ENCODE results near the gene MKRN2.
A peak's percentile ranks its signal among the peaks of the same experiment; 100 is the strongest.

Gene MKRN2

DNA sequence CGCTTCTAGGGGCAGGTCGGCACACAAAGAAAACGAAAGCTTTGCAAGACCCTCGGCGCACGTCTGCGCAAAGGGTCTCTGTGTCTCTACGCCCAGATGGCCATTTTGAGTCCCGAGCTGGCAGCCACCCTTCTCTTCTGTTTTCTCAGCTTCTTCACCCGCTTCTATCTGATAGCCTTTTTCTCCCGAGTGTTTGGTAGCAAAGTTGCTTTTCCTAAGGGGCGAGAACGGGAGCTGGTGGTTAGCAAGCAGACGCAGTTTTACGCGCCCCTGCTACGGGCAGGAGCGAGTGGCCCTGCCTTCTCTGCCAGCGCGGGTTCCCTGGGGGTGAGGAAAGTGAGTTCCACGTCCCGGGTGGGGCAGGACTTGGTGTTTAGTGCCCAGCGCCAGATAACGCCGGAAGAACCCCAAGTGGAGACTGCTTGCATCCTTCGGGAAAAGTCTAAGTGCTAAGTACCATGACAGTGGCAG lies 2.9 kb upstream of the MKRN2 start:
- peak; percentile 76 for DNase-seq (ENCODE audit: low spot score)

DNA sequence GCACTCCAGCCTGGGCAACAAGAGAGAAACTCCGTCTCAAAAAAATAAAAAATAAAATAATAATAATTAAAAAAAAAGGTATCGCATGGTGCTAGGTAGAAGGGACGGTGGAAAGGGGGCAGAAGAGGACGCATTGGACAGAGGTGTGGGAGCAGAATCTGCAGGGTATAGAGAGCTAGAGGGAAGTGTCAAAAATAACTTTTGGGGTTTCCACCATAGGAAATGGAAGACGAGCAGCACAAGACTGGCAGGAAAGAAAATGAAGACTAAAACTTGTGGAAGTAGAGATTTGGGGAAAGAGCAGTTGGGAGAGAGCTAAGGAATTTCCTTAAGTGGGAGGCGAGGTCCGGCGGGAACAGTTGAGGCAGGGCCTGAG lies 585 bp upstream of the MKRN2 start:
- DNase-seq (ENCODE audit: low spot score), result no peak

DNA sequence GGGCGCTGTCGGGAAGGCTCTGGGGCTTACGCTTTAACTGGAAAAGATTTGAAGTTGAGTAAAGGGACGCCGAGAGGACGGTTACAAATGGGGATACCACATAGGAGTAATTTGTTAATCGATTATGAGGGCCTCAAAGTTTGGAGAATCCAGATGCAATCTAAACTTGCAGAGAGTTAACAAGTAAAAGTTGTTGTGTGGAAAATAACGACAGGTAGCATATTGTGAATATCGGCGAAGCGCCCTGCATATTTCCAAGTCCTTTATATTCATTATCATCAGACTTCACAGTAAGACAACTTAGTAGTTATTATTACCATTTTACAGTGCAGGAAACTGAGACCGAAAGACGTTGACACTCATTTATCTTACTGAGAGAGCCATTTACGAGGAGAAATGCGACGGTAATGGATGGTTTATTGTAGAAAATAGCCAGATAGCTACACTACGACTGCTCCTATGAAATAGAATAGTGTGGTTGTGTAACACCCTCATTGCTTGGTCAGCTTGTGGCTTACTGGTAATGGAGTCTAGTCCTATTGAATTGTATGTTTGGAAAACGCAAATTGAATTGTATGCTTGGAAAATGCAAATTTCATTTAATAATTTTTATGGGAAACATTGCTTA lies 700 bp downstream of the MKRN2 start:
- no peak for DNase-seq (ENCODE audit: low spot score)

DNA sequence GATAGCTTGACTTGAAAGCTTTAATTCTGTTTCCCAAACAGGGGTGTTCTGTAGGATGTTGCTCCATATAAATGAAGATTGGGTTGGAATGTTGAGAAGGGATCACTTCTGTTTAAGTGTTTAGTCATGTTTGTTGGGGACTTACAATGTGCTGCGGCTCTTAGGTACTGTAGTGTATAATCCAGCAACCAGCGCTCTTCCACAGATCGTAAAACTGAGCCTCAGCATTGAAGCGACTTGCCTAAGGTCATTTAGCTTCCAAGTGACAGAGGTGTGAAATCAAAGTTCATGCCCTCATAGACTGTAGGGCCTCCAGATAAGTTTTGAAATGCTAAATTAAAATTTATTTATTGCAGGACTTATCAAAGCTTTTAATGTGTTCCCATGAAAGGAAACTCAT lies 1.8 kb downstream of the MKRN2 start:
- no peak for DNase-seq (ENCODE audit: low spot score)

DNA sequence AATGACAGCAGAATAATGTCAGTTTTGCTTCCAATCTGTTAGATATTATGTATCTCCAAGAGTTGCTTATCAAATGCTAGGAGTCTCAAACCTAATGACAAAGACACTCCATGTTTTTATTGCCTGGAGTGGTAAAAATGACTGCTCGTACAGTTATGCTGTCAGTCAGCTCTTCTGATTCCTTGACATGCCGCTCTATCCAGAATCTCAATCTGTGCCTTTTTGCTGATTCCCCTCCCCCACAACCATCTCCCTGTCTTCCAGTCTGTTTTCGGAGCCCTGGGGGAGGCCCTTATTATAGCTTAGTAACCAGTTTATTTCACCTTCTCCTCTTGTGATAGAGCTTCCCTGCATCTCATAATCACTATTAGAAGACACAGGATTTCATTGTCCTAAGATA lies 2.6 kb downstream of the MKRN2 start:
- DNase-seq (ENCODE audit: low spot score), result no peak

DNA sequence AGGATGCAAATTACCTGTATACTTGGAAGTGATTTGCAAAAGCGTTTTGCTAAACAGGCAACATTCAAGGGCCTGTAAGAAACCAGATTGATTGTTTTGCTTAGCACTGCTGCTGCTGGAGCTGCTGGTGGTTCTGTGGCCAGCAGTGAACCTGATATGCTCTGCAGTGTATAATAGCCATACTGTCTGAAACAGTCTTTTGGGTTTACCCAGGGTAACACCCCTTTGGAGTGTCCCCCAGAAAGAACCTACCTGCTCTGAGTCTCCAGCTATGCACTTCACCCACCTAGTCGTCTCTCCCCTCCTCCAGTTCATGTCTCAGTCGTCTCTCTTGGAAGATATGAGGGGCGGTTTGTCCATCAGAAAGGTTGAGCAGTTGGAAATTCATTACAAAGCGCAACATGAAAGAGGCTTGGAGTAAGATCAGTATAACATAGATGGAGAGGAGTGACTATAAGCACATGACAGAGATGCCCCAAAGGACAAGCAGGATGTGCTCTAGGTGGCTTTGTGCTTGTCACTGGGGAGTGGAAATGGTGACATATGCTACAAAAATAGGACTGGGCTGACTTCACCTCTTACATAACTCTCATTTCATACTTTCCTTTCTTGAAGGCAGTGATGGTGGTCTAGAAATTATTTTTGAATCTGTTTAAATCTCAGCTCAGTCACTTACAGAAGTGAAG lies 3.8 kb downstream of the MKRN2 start:
- DNase-seq (ENCODE audit: low spot score), result no peak

DNA sequence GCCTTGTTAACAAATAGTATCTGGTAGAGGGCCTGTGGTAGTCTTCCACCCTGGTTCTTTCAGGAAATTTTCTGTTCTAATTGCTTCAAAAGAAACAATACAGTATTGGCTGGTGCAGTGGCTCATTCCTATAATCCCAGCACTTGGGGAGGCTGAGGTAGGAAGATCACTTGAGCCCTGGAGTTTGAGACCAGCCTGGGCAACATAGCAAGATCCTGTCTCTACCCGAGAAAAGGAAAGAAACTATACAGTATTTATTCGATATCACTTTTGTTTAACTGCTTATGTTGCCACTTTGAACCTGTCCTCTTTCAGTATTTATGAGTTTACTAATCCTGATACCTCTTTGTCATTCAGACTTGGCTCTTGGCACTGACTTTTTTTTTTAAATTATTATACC lies 4.5 kb downstream of the MKRN2 start:
- no peak for DNase-seq (ENCODE audit: low spot score)

DNA sequence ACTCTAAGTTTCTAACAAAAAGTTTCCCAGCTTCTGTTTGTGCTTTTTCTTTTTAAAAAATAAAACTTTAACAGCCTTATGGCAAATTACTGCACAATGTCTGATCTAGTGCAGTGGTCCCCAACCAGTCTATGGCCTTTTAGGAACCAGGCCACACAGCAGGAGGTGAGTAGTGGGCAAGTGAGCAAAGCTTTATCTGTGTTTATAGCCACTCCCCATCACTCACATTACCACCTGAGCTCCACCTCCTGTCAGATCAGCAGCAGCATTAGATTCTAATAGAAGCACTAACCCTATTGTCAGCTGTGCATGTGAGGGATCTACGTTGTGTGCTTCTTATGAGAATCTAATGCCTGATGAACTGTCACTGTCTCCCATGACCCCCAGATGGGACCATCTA lies 5.6 kb downstream of the MKRN2 start:
- DNase-seq (ENCODE audit: low spot score), result no peak

DNA sequence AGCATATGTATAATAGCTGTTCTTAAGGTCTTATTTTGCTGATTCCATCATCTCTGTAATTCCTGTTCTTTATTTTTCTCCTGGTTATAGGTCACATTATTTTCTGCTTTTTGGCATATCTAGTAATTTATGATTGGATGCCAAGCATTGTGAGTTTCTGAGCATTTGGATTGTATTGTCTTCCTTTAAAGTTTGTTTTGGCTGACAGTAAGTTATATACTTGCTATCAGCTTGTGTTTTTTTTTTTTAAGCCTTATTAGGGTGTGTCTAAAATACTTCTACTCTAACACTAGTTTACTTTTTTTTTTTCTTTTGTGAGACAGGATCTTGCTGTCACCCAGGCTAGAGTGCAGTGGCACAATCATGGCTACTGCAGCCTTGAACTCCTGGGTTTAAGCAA lies 10.1 kb downstream of the MKRN2 start:
- no peak for DNase-seq (ENCODE audit: low spot score)

DNA sequence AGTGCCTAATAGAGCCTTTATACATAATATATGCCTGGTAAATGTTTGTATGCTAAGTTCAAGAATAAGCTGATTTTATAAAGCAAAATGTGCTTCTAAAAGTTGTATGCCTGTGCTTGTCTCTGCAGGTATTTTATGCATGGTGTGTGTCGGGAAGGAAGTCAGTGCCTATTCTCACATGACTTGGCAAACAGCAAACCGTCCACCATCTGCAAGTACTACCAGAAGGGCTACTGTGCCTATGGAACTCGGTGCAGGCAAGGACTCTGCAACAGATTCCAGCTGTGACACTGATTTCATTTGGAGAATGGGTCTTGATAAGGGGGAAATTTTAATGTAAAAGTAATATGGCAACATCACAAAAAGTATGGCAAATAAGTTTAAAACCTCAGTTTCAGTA lies 11.9 kb downstream of the MKRN2 start:
- DNase-seq (ENCODE audit: low spot score), result no peak

DNA sequence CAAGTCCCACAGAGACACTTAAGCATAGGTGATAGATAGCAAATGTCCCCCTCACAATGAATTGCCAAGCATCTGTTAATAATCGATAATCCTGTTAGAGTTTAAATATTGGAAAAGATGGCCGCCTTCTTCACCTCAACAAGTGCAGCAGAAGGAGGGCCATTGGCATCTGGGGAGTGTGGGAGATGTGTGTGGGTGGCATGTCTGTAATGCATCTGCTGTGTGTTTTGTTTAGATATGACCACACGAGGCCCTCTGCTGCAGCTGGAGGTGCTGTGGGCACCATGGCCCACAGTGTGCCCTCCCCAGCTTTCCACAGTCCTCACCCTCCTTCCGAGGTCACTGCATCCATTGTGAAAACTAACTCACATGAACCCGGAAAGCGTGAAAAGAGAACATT lies 12.9 kb downstream of the MKRN2 start:
- DNase-seq (ENCODE audit: low spot score), result no peak

DNA sequence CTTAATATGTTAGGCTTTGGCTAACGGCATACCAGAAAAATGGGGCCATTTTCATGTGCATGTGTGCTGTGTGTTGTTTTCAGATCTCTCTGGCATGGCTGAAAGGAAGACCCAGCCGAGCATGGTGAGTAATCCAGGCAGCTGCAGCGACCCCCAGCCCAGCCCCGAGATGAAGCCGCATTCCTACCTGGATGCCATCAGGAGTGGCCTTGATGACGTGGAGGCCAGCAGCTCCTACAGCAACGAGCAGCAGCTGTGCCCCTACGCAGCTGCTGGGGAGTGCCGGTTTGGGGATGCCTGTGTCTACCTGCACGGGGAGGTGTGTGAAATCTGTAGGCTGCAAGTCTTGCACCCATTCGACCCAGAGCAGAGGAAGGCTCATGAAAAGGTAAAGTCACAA lies 15.1 kb downstream of the MKRN2 start:
- DNase-seq (ENCODE audit: low spot score), result no peak

DNA sequence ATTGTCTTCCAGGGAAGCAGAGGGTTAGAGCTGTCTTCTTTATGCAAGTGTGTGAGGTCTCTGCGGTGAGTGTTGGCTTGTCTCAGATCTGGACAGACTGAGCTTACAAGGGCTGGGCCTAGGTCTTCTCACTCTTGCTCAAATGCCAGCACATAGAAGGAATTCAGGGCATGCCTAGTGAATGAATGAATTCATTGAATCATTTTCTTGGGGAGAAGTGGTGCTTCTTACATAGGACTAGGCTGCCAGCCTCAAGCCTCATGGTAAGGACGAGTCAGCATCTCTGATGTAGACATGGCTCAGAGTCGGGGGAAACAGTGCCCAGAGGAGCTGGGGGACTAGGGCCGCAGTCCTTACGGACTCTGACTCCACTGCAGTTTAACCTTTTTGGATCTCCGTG lies 17.2 kb downstream of the MKRN2 start:
- no peak for DNase-seq (ENCODE audit: low spot score)

DNA sequence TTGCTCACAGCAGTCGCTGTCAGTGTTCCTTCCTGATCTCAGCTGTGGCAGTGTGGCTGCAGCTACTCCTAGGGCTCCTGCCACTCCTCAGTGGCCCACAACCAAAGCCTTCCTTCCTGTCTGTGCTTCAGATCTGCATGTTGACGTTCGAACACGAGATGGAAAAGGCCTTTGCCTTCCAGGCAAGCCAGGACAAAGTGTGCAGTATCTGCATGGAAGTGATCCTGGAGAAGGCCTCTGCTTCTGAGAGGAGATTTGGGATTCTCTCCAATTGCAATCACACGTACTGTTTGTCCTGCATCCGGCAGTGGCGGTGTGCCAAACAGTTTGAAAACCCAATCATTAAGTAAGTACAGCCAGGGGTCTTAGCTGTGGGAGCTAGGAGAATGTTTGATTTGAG lies 17.8 kb downstream of the MKRN2 start:
- DNase-seq (ENCODE audit: low spot score), result no peak

DNA sequence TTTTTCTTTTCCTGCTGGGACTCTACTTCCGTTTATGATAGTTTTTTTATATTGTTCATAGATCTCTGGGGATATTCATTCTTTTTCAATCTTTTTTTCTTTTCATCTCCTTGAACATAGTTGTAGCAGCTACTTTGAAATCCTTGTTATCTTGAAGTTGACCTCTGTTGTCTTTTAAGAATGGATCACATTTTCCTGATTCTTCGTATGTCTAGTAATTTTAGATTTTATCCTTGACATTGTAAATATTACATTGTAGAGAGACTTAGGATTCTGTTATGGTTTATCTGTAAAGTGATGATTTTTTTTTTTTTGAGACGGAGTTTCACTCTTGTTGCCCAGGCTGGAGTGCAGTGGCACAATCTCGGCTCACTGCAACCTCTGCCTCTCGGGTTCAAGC lies 20.5 kb downstream of the MKRN2 start:
- no peak for DNase-seq (ENCODE audit: low spot score)

DNA sequence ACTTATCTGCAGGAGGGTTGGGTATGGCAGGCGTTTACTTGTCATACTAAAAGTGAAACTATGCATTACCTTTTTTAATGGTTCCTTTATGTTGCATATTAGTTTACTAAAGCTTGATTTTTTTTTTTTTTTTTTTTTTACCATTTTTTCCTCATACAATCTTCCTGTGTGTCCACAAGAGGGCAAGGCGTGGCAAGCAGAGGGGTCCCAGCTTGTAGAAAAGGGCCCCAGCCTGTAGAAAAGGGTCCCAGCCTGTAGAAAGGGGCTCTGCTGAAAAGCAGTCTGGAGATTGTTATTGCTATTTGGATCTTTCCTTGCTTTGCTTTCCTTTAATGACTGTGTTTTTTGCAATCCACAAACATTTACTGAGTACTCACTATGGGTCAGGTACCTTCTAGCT lies 21.9 kb downstream of the MKRN2 start:
- no peak for DNase-seq (ENCODE audit: low spot score)

DNA sequence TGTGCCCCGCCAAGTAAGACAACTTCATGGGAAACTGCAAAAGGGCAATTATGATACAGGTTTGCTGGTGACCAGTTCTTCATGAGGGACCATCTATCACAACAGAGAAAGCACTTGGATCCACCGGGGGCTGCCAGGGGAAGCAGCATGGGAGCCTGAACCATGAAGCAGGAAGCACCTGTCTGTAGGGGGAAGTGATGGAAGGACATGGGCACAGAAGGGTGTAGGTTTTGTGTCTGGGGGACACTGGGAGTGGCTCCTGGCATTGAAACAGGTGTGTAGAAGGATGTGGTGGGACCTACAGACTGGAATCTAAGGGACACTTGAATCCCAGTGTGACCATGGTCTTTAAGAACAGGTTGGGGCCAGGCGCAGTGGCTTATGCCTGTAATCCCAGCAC lies 22.6 kb downstream of the MKRN2 start:
- DNase-seq (ENCODE audit: low spot score), result no peak

DNA sequence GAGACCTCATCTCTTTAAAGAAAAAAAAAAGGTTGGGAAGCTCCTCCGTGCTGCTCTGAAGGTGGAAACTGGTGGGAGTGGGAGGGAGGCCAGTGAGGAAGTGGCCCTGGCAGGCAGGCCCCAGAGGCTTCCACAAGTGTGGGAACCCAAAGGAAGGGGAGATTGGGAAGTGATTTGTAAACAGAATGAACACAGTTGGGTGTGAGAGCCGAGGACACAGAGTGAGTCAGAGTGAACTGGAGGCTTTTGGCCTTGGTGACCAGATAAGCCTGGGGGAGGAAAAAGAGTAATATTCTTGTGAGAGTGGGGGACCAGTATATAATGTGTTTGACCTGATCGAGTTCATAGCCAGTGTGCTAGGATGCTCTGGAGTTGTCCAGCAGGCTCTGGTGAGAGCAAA lies 23.0 kb downstream of the MKRN2 start:
- DNase-seq (ENCODE audit: low spot score), result no peak

DNA sequence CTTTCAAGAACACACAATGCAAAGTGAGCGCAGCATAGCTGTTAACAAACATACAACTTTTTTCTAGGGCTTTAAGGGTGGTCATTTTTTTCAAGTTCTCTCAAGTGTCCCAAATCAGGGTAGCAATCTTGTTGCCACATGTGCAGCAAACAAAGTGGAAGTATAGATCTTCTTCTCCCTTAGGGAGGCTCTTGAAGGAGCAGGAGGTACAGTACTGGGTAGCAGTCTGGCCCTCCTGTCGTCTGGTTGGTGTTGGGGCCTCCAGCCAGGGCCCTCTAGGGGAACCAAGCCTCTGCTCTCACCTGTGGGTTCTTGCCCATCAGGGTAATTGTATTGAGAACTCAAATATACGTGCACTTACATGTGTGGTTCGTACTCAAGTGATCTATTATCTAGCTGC lies 25.8 kb downstream of the MKRN2 start:
- no peak for DNase-seq (ENCODE audit: low spot score)

DNA sequence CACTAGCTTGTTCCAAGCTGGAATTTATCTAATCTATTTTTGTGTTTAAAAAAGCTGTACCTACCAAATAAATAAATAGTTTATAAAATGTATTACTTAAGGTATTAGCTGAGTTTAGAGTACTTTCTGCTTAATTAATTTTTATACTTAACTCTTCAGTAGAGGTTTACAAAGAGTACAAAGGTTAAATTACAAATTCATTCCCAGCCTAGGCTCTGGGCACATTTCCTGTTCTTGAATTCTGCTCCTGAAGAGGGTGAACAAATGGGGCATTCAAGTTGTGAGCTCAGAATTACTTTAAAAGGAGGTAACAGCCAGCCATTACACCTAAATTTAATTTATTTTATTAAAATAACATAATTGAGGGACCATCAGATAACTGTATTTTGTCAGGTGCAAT lies 26.4 kb downstream of the MKRN2 start:
- no peak for DNase-seq (ENCODE audit: low spot score)

DNA sequence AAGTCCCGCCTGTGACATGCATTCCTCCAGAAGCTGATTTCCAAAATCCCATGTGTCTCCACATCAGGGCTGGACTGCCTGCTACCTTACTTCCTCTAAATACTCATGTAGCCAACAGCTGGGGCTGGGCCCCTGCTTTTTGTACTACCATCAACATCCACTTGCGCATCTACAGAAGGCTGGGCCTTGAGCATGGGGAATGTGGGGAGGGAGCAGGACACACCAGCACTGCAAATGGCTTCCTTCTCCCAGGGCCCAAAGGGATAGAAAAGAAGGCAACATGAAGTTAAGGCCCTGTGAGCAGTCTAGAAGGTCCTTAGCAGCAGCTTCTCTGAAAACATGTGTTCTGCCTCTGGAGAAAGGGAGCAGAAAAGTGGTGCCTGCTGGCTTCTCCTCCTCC lies 27.2 kb downstream of the MKRN2 start:
- DNase-seq (ENCODE audit: low spot score), result no peak

DNA sequence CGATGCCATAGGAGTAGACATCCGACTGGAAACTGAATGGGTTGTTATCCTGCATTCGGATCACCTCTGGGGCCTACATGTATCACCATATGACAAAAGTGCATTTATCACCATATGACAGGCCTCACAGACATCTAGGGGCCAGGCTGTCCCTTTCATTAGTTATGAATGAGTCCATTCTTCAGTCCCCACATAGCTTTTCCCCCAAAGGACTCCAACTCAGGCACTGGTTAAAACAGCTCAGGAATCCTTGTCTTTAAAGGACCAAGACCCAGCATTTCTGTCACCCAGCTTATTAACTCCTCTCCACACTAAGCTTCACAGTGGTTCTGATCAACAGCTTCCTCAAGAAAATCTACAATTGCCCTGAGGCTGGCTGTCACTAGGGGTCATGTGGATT lies 28.3 kb downstream of the MKRN2 start:
- DNase-seq (ENCODE audit: low spot score), result no peak

DNA sequence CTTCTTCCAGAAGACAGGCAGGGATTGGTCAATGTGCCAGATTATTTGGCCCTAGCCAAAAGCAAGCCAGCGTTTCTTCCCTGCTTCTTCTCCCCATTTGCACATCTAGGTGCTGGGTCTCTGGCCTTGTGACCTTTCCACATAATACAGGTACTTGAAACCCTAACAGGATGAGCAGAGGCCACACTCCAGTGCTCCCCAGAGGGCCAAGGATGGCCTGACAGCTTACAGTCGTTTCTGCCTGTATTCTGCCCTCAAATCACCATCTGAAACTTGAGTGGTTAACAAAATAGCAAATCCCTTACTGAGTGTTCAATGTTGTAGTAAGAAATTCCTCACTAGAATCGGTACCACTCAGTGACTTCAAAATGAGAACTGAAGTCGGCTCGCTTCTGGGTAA lies 29.1 kb downstream of the MKRN2 start:
- no peak for DNase-seq (ENCODE audit: low spot score)

DNA sequence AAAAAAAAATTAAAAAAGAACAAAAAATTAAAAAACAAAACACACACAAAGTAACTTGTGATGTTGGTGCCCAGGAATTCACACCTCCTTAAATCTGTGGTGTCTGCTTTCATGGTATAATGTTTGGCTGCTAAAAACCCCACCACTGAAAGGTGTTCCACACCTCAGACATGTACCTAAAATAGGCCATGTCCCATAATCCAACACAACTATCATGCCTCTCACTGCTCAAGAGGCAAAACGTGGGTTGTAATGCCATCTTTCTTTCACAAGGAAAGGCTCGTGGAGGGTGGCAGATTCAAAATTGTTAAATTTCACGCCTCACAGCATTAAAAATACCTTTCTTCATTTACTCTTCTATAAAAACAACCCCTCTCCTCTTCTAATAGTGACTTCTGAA lies 29.5 kb downstream of the MKRN2 start:
- no peak for DNase-seq (ENCODE audit: low spot score)
